PFSK-1 (cell line): Measurements from ENCODE around the gene PCDHA6.
"Not testable (repeated sequence)": the region's sequence is repeated elsewhere in the genome, so short reads cannot be mapped to it uniquely, and the experiment has no call there.

Experiments used
- FOXP2 ChIP-seq: optimal IDR thresholded peaks from 2 replicates; pipeline ENCODE3; 2011; ENCODE audit warnings: borderline replicate concordance, control low read depth, inconsistent platforms; ENCODE audit not compliant: insufficient read depth; ENCODE audit errors: extremely low read length, extremely low read depth
- POLR2AphosphoS5 ChIP-seq: IDR thresholded peaks from 2 replicates; pipeline ENCODE4 v1.6.1; 2012; ENCODE audit warnings: low read depth, mild to moderate bottlenecking, control low read depth, low read length, moderate library complexity
- REST ChIP-seq, 2 experiments: IDR thresholded peaks; 2 replicates each; pipeline versions ENCODE4 v1.6.1 to v1.8.0; 2011 to 2012; ENCODE audit warnings: low read depth in 2 of 2, low read length in 2 of 2, control low read depth in 1 of 2, inconsistent platforms in 1 of 2, mild to moderate bottlenecking in 1 of 2, moderate library complexity in 1 of 2; ENCODE audit not compliant: insufficient read depth in 1 of 2
- SIN3A ChIP-seq: IDR thresholded peaks from 2 replicates; pipeline ENCODE4 v1.6.1; 2012; ENCODE audit warnings: mild to moderate bottlenecking, low read length, moderate library complexity, borderline replicate concordance; ENCODE audit not compliant: insufficient read depth
- TAF1 ChIP-seq: IDR thresholded peaks from 2 replicates; pipeline ENCODE4 v1.6.1; 2012; ENCODE audit warnings: low read length, control low read depth, borderline replicate concordance; ENCODE audit not compliant: insufficient read depth

The PCDHA6 gene

GRCh38 chr5:140842798-140843733 is 15.3 kb downstream of the PCDHA6 start:
- TF ChIP-seq TAF1 (no peak), FOXP2 (no peak), POLR2AphosphoS5 (no peak), SIN3A (no peak)

- not testable (repeated sequence) for TF ChIP-seq FOXP2; SIN3A; REST (IDR thresholded peaks at IDR 0.05; ENCODE audit: insufficient read depth in 1 of 2, low read depth in 2 of 2, low read length in 2 of 2)
Measured at GRCh38 chr5:140848139-140849102, 20.7 kb downstream of the PCDHA6 start, which contains the start of gene PCDHA9. Gene PCDHA9 (plus strand): TSS chr5:140848382. CDS start chr5:140848496, 114 bp downstream.

GRCh38 chr5:140855772-140856674 is 28.3 kb downstream of the PCDHA6 start, which contains the start of gene PCDHA10:
Gene PCDHA10 (plus strand): TSS chr5:140855897. CDS start chr5:140856049, 152 bp downstream.
- TF ChIP-seq SIN3A, result no peak

GRCh38 chr5:140857177-140857986 is 29.6 kb downstream of the PCDHA6 start:
- TF ChIP-seq TAF1 (no peak), REST (IDR thresholded peaks at IDR 0.05; ENCODE audit: insufficient read depth in 1 of 2, low read depth in 2 of 2, low read length in 2 of 2) (no peak), FOXP2 (no peak), SIN3A (no peak), POLR2AphosphoS5 (no peak)

GRCh38 chr5:140857987-140858240 is 30.2 kb downstream of the PCDHA6 start:
- TF ChIP-seq POLR2AphosphoS5, result no peak
- no peak for TF ChIP-seq REST (IDR thresholded peaks at IDR 0.05; ENCODE audit: insufficient read depth in 1 of 2, low read depth in 2 of 2, low read length in 2 of 2)
- TF ChIP-seq FOXP2, result no peak
- no peak for TF ChIP-seq TAF1
- no peak for TF ChIP-seq SIN3A
